ENCODE results near the gene CD96. TPM values are rescaled to one million over a fixed set of nuclear protein-coding genes. Genes with fewer than 3 reads are reported as not detected.

The CD96 gene
- polyA plus RNA-seq, 4 donors, result 1.3 to 3.8 (median 1.7) TPM

DNA sequence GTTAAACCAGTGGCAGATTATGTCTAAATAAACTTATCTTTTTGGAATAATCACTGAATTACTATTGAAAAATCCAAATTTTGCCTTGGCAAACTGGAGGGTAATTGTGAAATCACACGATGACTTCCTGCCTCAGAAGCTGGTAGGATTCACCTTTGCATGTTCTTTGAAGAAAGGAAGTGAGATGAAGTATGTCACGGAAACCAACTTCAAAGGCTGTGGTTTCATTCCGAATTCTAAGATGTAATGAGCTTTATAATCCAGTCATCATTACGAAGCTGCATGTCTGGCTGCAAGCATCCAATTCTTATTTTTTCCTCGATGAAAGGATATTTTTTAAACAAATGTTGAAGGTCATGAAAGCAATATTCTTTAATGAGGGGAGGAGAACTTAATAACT, 68.2 kb downstream of the CD96 start:
- H3K36me3 ChIP-seq (ENCODE audit: control insufficient read depth in 3 of 3, insufficient read depth in 2 of 3, low read depth in 1 of 3, low read length in 3 of 3), result no peaks in the 10 kb centered on the region
- WGBS, 3 donors, result 59 to 78% (median 64%) methylated on average over 5 of the region's 5 CpGs
- no peaks in the 10 kb centered on the region for H3K9me3 ChIP-seq (ENCODE audit: control insufficient read depth in 2 of 2, insufficient read depth in 1 of 2, low read depth in 1 of 2, low read length in 1 of 2)
- H3K27me3 ChIP-seq (ENCODE audit: control insufficient read depth in 3 of 3, insufficient read depth in 3 of 3, low read length in 3 of 3), result no peaks in the 10 kb centered on the region
- DNase-seq, result peak in 1 of 2 donors; percentile 58
- peak overlapping the region in 2 of 3 donors; percentile 24 to 77 for H3K27ac ChIP-seq (ENCODE audit: low read depth in 1 of 3, low read length in 2 of 3)
- no peak overlapping the region for H3K4me3 ChIP-seq (ENCODE audit: low read depth in 1 of 3, low read length in 3 of 3)
- no peaks in the 10 kb centered on the region for H3K4me1 ChIP-seq (ENCODE audit: control insufficient read depth in 3 of 3, insufficient read depth in 2 of 3, low read depth in 1 of 3, low read length in 2 of 3)
- no peak for FAIRE-seq

GRCh38 chr3:111610612-111611054, 68.6 kb downstream of the CD96 start:
- Histone ChIP-seq H3K27me3 (ENCODE audit: control insufficient read depth in 3 of 3, insufficient read depth in 3 of 3, low read length in 3 of 3) (no peaks in the 10 kb centered on the region), H3K4me3 (ENCODE audit: low read depth in 1 of 3, low read length in 3 of 3) (no peak overlapping the region), H3K4me1 (ENCODE audit: control insufficient read depth in 3 of 3, insufficient read depth in 2 of 3, low read depth in 1 of 3, low read length in 2 of 3) (no peaks in the 10 kb centered on the region), H3K27ac (ENCODE audit: low read depth in 1 of 3, low read length in 2 of 3) (peak overlapping the region in 2 of 3 donors; percentile 24 to 77), H3K9me3 (ENCODE audit: control insufficient read depth in 2 of 2, insufficient read depth in 1 of 2, low read depth in 1 of 2, low read length in 1 of 2) (no peaks in the 10 kb centered on the region), H3K36me3 (ENCODE audit: control insufficient read depth in 3 of 3, insufficient read depth in 2 of 3, low read depth in 1 of 3, low read length in 3 of 3) (no peaks in the 10 kb centered on the region)
- FAIRE-seq (no peak), DNase-seq (no peak)
- 81 to 83% (median 82%) methylated on average over 8 of the region's 8 CpGs for WGBS, 3 donors

GRCh38 chr3:111613294-111613693, 71.3 kb downstream of the CD96 start:
- no peak for FAIRE-seq
- 39 to 59% (median 59%) methylated on average over 1 of the region's 1 CpG for WGBS, 3 donors

GRCh38 chr3:111615880-111616279, 73.9 kb downstream of the CD96 start:
- WGBS, 3 donors, result 59 to 77% (median 62%) methylated on average over 3 of the region's 3 CpGs
- no peak overlapping the region for H3K4me3 ChIP-seq (ENCODE audit: low read depth in 1 of 3, low read length in 3 of 3)
- H3K27me3 ChIP-seq (ENCODE audit: control insufficient read depth in 3 of 3, insufficient read depth in 3 of 3, low read length in 3 of 3), result no peaks in the 10 kb centered on the region
- FAIRE-seq (no peak), DNase-seq (no peak)
- H3K36me3 ChIP-seq (ENCODE audit: control insufficient read depth in 3 of 3, insufficient read depth in 2 of 3, low read depth in 1 of 3, low read length in 3 of 3), result no peaks in the 10 kb centered on the region
- H3K27ac ChIP-seq (ENCODE audit: low read depth in 1 of 3, low read length in 2 of 3), result peak overlapping the region in 1 of 3 donors; percentile 27
- peaks cover 0 to 12% of the 10 kb centered on the region in 2 donors for H3K9me3 ChIP-seq (ENCODE audit: control insufficient read depth in 2 of 2, insufficient read depth in 1 of 2, low read depth in 1 of 2, low read length in 1 of 2)
- H3K4me1 ChIP-seq (ENCODE audit: control insufficient read depth in 3 of 3, insufficient read depth in 2 of 3, low read depth in 1 of 3, low read length in 2 of 3), result no peaks in the 10 kb centered on the region

More at GRCh38 chr3:111613294-111613693, 71.3 kb downstream of the CD96 start:
- peaks cover 0 to 12% of the 10 kb centered on the region in 2 donors for H3K9me3 ChIP-seq (ENCODE audit: control insufficient read depth in 2 of 2, insufficient read depth in 1 of 2, low read depth in 1 of 2, low read length in 1 of 2)
- H3K27me3 ChIP-seq (ENCODE audit: control insufficient read depth in 3 of 3, insufficient read depth in 3 of 3, low read length in 3 of 3), result no peaks in the 10 kb centered on the region
- H3K4me3 ChIP-seq (ENCODE audit: low read depth in 1 of 3, low read length in 3 of 3), result no peak overlapping the region
- no peak overlapping the region for H3K27ac ChIP-seq (ENCODE audit: low read depth in 1 of 3, low read length in 2 of 3)
- no peaks in the 10 kb centered on the region for H3K36me3 ChIP-seq (ENCODE audit: control insufficient read depth in 3 of 3, insufficient read depth in 2 of 3, low read depth in 1 of 3, low read length in 3 of 3)
- DNase-seq, result no peak
- H3K4me1 ChIP-seq (ENCODE audit: control insufficient read depth in 3 of 3, insufficient read depth in 2 of 3, low read depth in 1 of 3, low read length in 2 of 3), result no peaks in the 10 kb centered on the region

GRCh38 chr3:111616417-111617105, 74.6 kb downstream of the CD96 start:
- 68 to 81% (median 79%) methylated on average over 6 of the region's 6 CpGs for WGBS, 3 donors
- DNase-seq (peak in 1 of 2 donors; percentile 58), FAIRE-seq (no peak)
- H3K27ac ChIP-seq (ENCODE audit: low read depth in 1 of 3, low read length in 2 of 3), result peak overlapping the region in 2 of 3 donors; percentile 5 to 36
- no peak overlapping the region for H3K4me3 ChIP-seq (ENCODE audit: low read depth in 1 of 3, low read length in 3 of 3)
- no peaks in the 10 kb centered on the region for H3K4me1 ChIP-seq (ENCODE audit: control insufficient read depth in 3 of 3, insufficient read depth in 2 of 3, low read depth in 1 of 3, low read length in 2 of 3)
- H3K9me3 ChIP-seq (ENCODE audit: control insufficient read depth in 2 of 2, insufficient read depth in 1 of 2, low read depth in 1 of 2, low read length in 1 of 2), result peaks cover 0 to 12% of the 10 kb centered on the region in 2 donors
- H3K36me3 ChIP-seq (ENCODE audit: control insufficient read depth in 3 of 3, insufficient read depth in 2 of 3, low read depth in 1 of 3, low read length in 3 of 3), result no peaks in the 10 kb centered on the region
- H3K27me3 ChIP-seq (ENCODE audit: control insufficient read depth in 3 of 3, insufficient read depth in 3 of 3, low read length in 3 of 3), result no peaks in the 10 kb centered on the region

DNA sequence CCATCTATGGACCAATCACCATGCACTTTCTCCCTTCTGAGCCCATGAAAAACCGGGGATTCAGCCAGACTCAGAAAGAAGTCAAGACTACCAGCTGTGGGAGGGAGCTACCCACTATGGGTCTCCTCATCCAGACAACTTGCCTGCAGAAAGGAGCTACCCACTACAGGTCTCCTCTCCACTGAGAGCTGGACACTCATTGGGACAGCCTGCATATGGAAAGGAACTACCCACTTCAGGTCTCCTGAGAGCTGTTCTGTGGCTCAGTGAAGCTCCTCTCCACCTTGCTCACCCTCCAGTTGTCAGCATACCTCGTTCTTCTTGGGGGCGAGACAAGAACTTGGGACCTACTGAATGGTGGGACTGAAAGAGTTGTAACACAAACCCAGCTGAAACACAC, 75.4 kb downstream of the CD96 start:
- Histone ChIP-seq H3K4me3 (ENCODE audit: low read depth in 1 of 3, low read length in 3 of 3) (no peak overlapping the region), H3K27ac (ENCODE audit: low read depth in 1 of 3, low read length in 2 of 3) (no peak overlapping the region), H3K36me3 (ENCODE audit: control insufficient read depth in 3 of 3, insufficient read depth in 2 of 3, low read depth in 1 of 3, low read length in 3 of 3) (no peaks in the 10 kb centered on the region), H3K27me3 (ENCODE audit: control insufficient read depth in 3 of 3, insufficient read depth in 3 of 3, low read length in 3 of 3) (no peaks in the 10 kb centered on the region), H3K4me1 (ENCODE audit: control insufficient read depth in 3 of 3, insufficient read depth in 2 of 3, low read depth in 1 of 3, low read length in 2 of 3) (no peaks in the 10 kb centered on the region), H3K9me3 (ENCODE audit: control insufficient read depth in 2 of 2, insufficient read depth in 1 of 2, low read depth in 1 of 2, low read length in 1 of 2) (peaks cover 0 to 12% of the 10 kb centered on the region in 2 donors)
- FAIRE-seq (no peak), DNase-seq (no peak)
- 91 to 93% (median 91%) methylated on average over 3 of the region's 3 CpGs for WGBS, 3 donors

DNA sequence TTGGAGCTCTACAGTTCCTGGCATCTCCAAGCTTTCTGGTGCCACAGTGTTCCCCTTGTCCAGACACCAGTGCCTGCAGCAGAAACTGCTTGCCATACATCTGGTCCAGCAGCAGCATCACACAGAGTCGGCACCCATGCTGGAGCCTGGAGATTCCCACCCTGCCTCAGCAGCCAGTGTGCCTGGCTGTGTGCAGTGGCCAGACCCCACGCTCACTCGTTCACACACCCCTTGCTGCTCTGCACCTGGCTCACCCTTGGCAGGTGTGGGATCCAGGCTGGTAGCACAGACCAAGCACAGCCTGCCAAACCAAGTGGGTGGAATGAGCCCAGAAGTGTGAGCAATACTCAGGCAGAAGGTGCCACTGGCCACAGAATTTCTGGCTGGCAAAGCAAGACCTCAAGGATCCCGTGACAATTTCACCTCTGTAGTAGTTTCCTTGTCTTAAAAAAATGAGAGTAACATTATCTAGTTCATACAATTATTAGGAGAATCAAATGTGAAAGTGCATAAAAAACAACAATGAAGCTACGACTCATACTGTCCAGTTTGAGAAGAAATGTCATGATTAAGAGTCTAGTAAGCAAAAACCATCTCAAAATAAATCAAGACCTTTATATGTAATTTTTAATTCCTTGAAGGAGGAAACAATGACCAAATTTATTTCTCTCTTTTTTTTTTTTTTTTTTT, 76.1 kb downstream of the CD96 start:
- peaks cover 0 to 12% of the 10 kb centered on the region in 2 donors for H3K9me3 ChIP-seq (ENCODE audit: control insufficient read depth in 2 of 2, insufficient read depth in 1 of 2, low read depth in 1 of 2, low read length in 1 of 2)
- 90 to 92% (median 91%) methylated on average over 5 of the region's 5 CpGs for WGBS, 3 donors

DNA sequence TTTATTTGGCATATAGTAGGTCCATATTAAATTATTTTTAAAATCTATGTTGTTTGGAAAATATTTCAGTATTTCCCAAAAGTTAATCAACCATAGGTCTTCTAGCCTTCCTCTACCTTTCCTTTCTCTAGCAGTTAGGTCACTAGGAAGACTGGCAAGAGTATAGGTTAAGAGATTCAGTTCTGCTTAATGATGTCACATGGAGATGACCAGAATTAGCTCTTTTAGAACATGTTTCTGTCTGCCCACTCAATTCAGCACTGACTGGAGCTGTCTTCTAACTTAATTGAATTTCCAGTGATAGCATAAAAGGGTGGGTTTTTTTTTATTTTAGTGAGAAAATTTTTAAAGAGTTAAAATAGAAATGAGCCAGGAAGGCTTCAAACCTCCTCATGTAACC, 76.9 kb downstream of the CD96 start:
- no peak for DNase-seq
- Histone ChIP-seq H3K36me3 (ENCODE audit: control insufficient read depth in 3 of 3, insufficient read depth in 2 of 3, low read depth in 1 of 3, low read length in 3 of 3) (no peaks in the 10 kb centered on the region), H3K9me3 (ENCODE audit: control insufficient read depth in 2 of 2, insufficient read depth in 1 of 2, low read depth in 1 of 2, low read length in 1 of 2) (peaks cover 0 to 12% of the 10 kb centered on the region in 2 donors), H3K4me3 (ENCODE audit: low read depth in 1 of 3, low read length in 3 of 3) (no peak overlapping the region), H3K27me3 (ENCODE audit: control insufficient read depth in 3 of 3, insufficient read depth in 3 of 3, low read length in 3 of 3) (no peaks in the 10 kb centered on the region), H3K27ac (ENCODE audit: low read depth in 1 of 3, low read length in 2 of 3) (no peak overlapping the region), H3K4me1 (ENCODE audit: control insufficient read depth in 3 of 3, insufficient read depth in 2 of 3, low read depth in 1 of 3, low read length in 2 of 3) (no peaks in the 10 kb centered on the region)
- no peak for FAIRE-seq

More for the DNA sequence above, 76.1 kb downstream of the CD96 start:
- Histone ChIP-seq H3K4me3 (ENCODE audit: low read depth in 1 of 3, low read length in 3 of 3) (no peak overlapping the region), H3K36me3 (ENCODE audit: control insufficient read depth in 3 of 3, insufficient read depth in 2 of 3, low read depth in 1 of 3, low read length in 3 of 3) (no peaks in the 10 kb centered on the region), H3K27me3 (ENCODE audit: control insufficient read depth in 3 of 3, insufficient read depth in 3 of 3, low read length in 3 of 3) (no peaks in the 10 kb centered on the region), H3K4me1 (ENCODE audit: control insufficient read depth in 3 of 3, insufficient read depth in 2 of 3, low read depth in 1 of 3, low read length in 2 of 3) (no peaks in the 10 kb centered on the region), H3K27ac (ENCODE audit: low read depth in 1 of 3, low read length in 2 of 3) (peak overlapping the region in 1 of 3 donors; percentile 17)
- no peak for FAIRE-seq
- DNase-seq, result no peak
